ENCODE results near the gene WSCD1.
A peak's percentile ranks its signal among the peaks of the same experiment; 100 is the strongest.

WSCD1 gene

GRCh38 chr17:6160911-6161855, 91.0 kb downstream of the WSCD1 start:
- peak; percentile 15 for DNase-seq

GRCh38 chr17:6162216-6162615, 92.0 kb downstream of the WSCD1 start:
- peak; percentile 17 for DNase-seq

GRCh38 chr17:6162892-6163291, 92.7 kb downstream of the WSCD1 start:
- peak; percentile 9 for DNase-seq

GRCh38 chr17:6163612-6164333, 93.6 kb downstream of the WSCD1 start:
- DNase-seq: no peak

GRCh38 chr17:6164996-6165395, 94.8 kb downstream of the WSCD1 start:
- DNase-seq: no peak

- no peak for DNase-seq
Measured at GRCh38 chr17:6165806-6166205, 95.6 kb downstream of the WSCD1 start.

GRCh38 chr17:6166492-6167179, 96.5 kb downstream of the WSCD1 start:
- no peak for DNase-seq

GRCh38 chr17:6168296-6168695, 98.1 kb downstream of the WSCD1 start:
- DNase-seq: no peak

GRCh38 chr17:6170349-6170748, 100.2 kb downstream of the WSCD1 start:
- DNase-seq: no peak

- no peak for DNase-seq
Measured at GRCh38 chr17:6172642-6173330, 102.6 kb downstream of the WSCD1 start.

- DNase-seq: no peak
Measured at GRCh38 chr17:6173653-6174052, 103.5 kb downstream of the WSCD1 start.

Measured in right kidney (tissue), 1 donor.